T-helper 2 cell (primary cell): ENCODE results near the gene SF3B3.
"Not testable (repeated sequence)": the region's sequence is repeated elsewhere in the genome, so short reads cannot be mapped to it uniquely, and the experiment has no call there.

Source experiments
- DNase-seq, 5 experiments: peaks; one replicate each; pipeline versions ENCODE4 v3.0.0 to v3.0.0-alpha.2; 2012 to 2022

SF3B3 gene

GRCh38 chr16:70512456-70512855 lies 11.2 kb upstream of the SF3B3 start:
- no peak for DNase-seq

DNA sequence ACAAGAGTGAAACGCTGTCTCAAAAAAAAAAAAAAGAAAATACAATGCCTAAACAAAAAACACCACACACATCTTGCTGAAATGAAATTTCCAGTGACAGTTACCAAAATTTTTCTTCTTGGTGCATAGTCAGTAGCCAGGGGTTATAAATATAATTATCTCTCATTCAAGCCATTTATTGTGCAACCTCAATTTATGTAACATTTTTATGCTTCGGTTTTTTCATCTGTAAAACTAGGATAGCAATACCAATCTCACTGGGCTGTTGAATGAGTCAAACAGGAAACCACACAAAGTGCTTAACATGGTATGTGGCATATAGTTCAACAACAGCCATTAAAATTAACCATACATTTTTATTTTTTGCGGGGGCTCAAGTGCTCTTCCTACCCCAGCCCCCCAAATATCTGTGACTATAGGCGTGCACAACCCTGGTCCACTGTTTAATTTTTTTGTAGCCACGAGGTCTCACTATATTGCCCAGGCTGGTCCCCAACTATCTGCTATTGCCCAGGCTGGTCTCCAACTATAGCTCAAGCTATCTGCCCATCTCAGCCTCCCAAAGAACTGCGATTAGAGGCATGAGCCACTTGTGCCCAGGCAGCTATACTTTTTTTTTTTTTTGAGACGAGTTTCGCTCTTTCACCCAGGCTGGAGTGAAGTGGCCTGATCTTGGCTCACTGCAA lies 2.9 kb upstream of the SF3B3 start:
- peak in 2 of 5 experiments; percentile 48 to 91 for DNase-seq

DNA sequence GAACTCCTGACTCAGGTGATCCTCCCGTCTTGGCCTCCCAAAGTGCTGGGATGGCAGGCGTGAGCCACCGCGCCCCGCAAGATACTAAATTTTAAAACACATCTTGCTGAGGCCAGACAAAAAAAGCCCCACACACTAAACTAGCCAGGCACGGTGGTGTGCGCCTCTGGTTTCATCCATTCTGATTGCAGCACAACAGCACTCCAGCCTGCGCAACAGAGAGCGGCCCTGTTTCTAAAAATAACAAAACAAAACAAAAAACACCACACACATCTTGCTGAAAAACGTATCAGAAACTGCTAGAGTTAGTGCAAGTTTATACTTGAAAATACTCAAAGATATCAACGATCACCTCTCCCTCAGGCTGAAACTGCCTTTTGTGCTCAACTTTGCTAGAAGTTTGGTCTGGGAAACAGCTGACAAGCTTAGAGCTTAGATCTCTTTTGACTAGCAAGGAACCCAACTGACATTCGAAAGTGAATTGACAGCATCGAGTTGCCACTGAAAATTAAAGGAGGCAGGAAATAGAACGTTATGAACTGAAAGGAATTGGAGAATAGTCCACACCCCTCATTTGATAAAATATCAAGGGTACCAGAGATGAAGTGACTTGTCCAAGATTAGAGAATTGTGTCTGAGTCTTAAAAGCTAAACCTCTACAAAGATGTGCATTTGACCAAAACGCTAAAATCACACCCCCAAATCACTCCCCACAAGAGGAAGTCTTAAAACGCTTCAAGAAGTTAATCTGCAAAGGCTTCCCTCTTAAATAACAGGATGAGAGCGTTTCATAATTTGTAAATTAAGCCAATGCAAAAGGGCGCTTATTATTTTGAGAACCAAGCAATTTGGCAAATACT lies 1.2 kb upstream of the SF3B3 start:
- peak in 2 of 5 experiments; percentile 4 to 70 for DNase-seq

- peak; percentile 80 to 94 (median 87) for DNase-seq
These were observed 407 bp upstream of the SF3B3 start, which contains the start of gene COG4 for GRCh38 chr16:70523076-70523742. TSS of gene COG4 (minus strand) at chr16:70523554. CDS start at chr16:70523543, 11 bp downstream.

- DNase-seq = peak in 3 of 5 experiments; percentile 7 to 56 (median 18)
These were observed 796 bp downstream of the SF3B3 start for GRCh38 chr16:70524399-70524825.

- DNase-seq = no peak
These were observed 2.8 kb downstream of the SF3B3 start for GRCh38 chr16:70526403-70526802.

DNA sequence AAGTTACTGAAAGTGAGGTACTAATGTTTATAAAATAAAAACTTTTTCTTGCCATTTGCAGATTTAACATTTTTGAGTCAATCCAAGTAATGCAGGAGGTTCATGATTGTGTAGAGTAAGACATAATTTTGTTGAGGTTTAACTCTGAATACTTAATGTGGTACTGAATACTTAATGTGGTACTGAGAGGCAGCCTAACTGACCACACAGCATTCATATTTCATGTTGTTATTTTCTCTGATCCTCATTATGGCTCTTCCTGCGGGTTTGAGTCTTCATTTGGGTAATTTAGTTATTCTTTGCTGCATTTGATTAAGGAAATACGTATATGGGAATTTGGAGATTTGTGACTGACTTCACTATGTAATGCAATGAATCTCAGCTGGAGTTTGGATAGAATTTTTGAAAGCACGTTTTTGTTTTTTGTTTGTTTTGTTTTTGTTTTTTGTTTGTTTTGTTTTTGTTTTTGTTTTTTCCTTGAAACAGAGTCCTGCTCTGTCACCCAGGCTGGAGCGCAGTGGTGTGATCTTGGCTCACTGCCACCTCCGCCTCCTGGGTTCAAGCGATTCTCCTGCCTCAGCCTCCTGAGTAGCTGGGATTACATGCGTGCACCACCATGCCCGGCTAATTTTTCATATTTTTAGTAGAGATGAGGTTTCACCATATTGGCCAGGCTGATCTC lies 3.8 kb downstream of the SF3B3 start:
- DNase-seq = peak in 1 of 5 experiments; percentile 31

DNA sequence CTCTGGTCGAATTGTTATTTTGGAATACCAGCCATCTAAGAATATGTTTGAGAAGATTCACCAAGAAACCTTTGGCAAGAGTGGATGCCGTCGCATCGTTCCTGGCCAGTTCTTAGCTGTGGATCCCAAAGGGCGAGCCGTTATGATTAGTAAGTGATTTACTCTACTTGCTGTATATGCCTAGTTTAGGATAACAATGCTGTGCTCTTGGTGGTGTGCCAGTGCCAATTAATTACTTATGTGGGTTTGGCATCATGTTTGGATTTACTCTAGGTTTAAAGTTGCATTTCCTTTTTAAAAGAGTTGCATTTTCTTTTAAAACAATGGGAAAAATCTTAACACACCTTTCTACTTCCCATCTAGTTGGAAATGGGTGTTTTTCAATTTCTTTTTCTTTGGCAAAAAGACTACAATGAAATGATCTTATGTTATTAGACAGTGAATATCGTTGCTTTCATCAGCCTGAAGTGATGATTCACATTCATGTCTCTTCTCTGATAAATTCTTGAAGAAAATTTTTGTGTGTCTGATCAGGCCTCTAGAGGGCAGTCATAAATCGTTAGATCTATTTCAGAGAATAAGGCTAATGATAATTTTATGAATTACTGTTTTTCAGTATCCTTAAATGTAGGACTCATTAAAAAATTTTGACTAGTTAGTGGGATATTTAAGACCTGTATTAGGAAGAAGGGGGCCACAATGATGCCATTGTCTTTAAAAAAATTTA lies 5.6 kb downstream of the SF3B3 start:
- peak in 1 of 5 experiments; percentile 58 for DNase-seq

GRCh38 chr16:70529954-70530353 lies 6.3 kb downstream of the SF3B3 start:
- not testable (repeated sequence) for DNase-seq

- no peak for DNase-seq
These were observed 11.4 kb downstream of the SF3B3 start for GRCh38 chr16:70534971-70535370.

GRCh38 chr16:70540994-70541393 lies 17.4 kb downstream of the SF3B3 start:
- DNase-seq = no peak

DNA sequence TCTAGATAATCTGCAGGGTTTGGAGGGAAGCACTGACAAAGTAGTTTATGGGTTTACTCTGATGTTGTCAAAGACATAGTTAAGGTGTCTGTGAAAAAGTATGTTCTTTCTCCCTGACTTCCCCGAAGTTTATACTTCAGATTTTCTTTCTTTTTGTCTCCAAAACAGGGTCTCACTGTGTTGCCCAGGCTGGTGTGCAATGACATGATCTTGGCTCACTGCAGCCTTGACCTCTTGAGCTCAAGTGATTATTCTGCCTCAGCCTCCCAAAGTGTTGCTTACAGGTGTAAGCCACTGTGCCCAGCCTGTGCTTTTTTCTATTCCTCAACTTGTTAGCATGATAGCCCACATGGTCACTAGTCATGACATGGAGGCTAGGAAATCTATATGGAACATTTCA lies 20.9 kb downstream of the SF3B3 start:
- no peak for DNase-seq

- DNase-seq = no peak
These were observed 25.3 kb downstream of the SF3B3 start for GRCh38 chr16:70548936-70549335.

- no peak for DNase-seq
These were observed 26.5 kb downstream of the SF3B3 start for GRCh38 chr16:70550082-70550481.

DNA sequence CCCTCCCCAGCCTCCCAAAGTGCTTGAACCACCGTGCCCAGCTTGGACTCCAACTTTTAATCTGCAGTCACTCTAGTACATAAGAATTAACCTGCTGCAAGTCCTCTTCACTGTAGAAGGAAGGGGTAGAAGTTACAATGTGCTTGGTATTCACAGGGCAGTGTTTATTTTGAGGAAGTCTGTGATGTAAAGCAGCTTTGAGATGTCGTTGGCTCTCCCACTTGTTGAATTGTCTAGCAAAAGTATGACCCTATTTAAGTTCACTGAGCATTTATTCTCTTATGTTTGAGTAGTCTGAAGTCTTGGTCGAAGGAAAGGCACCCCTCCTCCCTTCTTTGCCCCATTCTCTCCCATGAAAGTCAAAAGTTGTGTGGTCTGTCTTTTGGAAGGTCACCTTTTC lies 28.2 kb downstream of the SF3B3 start:
- DNase-seq = no peak

- no peak for DNase-seq
These were observed 29.1 kb downstream of the SF3B3 start for GRCh38 chr16:70552675-70553074.

DNA sequence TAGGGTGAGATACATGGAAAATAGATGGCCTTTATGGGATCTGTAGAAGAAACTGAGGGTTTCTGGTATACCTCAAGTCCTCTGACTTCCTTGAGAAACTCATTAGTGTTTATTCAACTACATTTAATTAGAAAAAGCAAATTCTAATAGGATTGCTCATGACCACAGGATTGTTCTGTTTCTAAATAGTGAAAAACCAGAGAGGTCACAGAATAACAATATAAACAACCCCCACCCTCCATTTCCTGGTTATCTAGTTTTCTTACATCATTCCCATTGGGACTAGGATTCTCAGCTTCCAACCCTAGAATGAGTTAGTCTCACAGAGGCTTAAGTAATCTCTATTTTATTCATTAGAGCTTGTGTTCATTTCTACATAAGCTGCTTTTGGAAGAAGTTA lies 30.0 kb downstream of the SF3B3 start:
- no peak for DNase-seq

DNA sequence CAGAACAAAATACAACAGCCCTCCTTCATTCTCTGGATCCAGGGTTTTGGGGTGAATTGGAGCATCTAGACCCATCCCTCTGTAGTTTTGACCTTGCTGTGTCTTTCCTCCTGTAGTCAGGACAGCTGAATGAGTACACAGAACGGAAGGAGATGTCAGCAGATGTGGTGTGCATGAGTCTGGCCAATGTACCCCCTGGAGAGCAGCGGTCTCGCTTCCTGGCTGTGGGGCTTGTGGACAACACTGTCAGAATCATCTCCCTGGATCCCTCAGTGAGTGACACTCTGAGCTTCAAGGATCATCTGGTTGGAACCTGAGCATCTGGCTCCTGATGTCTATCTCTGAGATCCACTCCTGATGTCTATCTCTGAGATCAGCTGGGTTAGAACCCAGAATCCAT lies 32.4 kb downstream of the SF3B3 start:
- no peak for DNase-seq

DNA sequence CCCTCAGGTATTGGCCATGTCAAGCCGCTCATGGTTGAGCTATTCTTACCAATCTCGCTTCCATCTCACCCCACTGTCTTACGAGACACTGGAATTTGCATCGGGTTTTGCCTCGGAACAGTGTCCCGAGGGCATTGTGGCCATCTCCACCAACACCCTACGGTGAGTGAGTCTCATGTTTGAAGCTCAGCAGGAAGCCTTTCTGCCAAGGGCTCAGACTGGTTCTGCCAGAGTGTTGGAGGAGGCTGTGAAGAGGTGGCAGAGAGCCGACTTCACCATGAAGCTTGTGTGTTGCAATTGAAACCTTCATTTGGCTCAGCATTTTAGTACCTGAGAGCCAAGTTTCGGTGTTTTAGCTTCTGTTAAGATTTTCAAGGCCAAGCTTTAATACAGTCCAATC lies 38.0 kb downstream of the SF3B3 start:
- no peak for DNase-seq

DNA sequence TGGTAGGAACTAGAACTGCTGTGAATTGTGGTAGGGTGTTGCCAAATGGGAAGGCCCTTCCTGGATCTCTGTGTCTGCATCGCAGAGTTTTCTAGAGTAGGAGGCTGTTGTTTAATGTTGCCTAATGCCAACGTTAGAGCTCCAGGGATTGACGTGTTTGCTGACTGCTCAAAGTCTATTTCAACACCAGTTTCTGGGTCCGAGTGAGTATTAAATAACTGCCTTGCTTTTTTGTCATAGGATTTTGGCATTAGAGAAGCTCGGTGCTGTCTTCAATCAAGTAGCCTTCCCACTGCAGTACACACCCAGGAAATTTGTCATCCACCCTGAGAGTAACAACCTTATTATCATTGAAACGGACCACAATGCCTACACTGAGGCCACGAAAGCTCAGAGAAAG lies 40.0 kb downstream of the SF3B3 start:
- DNase-seq = no peak

DNA sequence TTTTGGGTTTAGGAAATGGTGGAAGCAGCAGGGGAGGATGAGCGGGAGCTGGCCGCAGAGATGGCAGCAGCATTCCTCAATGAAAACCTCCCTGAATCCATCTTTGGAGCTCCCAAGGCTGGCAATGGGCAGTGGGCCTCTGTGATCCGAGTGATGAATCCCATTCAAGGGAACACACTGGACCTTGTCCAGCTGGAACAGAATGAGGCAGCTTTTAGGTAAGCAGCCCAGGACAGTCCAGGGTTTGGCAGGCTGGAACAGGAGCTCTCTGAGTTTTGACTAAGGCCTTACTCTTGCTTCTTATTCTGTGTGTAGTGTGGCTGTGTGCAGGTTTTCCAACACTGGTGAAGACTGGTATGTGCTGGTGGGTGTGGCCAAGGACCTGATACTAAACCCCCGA lies 41.4 kb downstream of the SF3B3 start:
- no peak for DNase-seq
